Activated CD8-positive, alpha-beta T cell treated with anti-CD3 and anti-CD28 coated beads for 36 hours (primary cell): ENCODE measurements around the gene TIGD3. TPM values are rescaled to one million over a fixed set of nuclear protein-coding genes. Genes with fewer than 3 reads are reported as not detected.

Experiments
- ATAC-seq: fragments of 200-7000 bp; cut with Tn5 transposase; one replicate; pipeline ENCODE4 v1.10.0; 2021; ENCODE audit warnings: mild to moderate bottlenecking, moderate library complexity
- CTCF ChIA-PET: fragments of 350-600 bp; sonication (Branson Sonifier 250); formaldehyde crosslinking; loops from one replicate; lab custom pipeline; 2021; ENCODE audit warnings: antibody characterized with exemption; lab: Charles Lee
- POLR2A ChIA-PET: fragments of 350-600 bp; sonication (Branson Sonifier 250); formaldehyde crosslinking; loops from one replicate; lab custom pipeline; 2021; ENCODE audit warnings: antibody characterized with exemption; lab: Charles Lee
- DNase-seq: peaks from one replicate; pipeline ENCODE4 v3.0.0-alpha.2; 2020
- H3K27ac Mint-ChIP-seq: one replicate; pipeline ENCODE4 v1.8.0; 2021; ENCODE audit warnings: mild to moderate bottlenecking, mixed read lengths
- H3K27me3 Mint-ChIP-seq: one replicate; pipeline ENCODE4 v1.8.0; 2021; ENCODE audit warnings: mixed read lengths
- H3K36me3 Mint-ChIP-seq: one replicate; pipeline ENCODE4 v1.8.0; 2021; ENCODE audit warnings: low read depth, mixed read lengths
- H3K4me1 Mint-ChIP-seq: one replicate; pipeline ENCODE4 v1.8.0; 2021; ENCODE audit warnings: low read depth, mixed read lengths
- H3K4me3 Mint-ChIP-seq: one replicate; pipeline ENCODE4 v1.8.0; 2021; ENCODE audit warnings: mild to moderate bottlenecking, moderate library complexity, mixed read lengths
- H3K9me3 Mint-ChIP-seq: one replicate; pipeline ENCODE4 v1.8.0; 2021; ENCODE audit warnings: mixed read lengths
- CTCF ChIP-seq: fragments of 200-600 bp; IDR thresholded peaks from one replicate; pipeline ENCODE4 v1.8.0; 2022; ENCODE audit warnings: antibody characterized with exemption, mild to moderate bottlenecking
- intact Hi-C: fragments of 100-400 bp; cut with micrococcal nuclease; formaldehyde crosslinking; loops from one replicate; pipeline ENCODE4 v1.10.0; 2022
- total RNA-seq, 2 experiments: library from RNA; stranded (reverse); gene quantifications; one replicate each; pipeline ENCODE4 v1.2.3, GENCODE V29; 2021

TIGD3 gene
- total RNA-seq, 2 experiments from 2014 or later: 0.65 to 1.4 TPM

- no peak overlapping the region for H3K4me3 Mint-ChIP-seq
- ChIA-PET CTCF (interaction anchor here (0.8 to 3.3 kb wide), 2 partner anchors 23 to 148 kb away, joined by 3 to 10 read pairs; no protein-coding TSS in a partner anchor), POLR2A (interaction anchor here (1.1 to 18.5 kb wide), 4 partner anchors 11 to 111 kb away, joined by 3 to 339 read pairs (median 171); partner anchors contain the start of genes MALAT1, NEAT1 and SLC25A45)
- peaks cover 22% of the 10 kb centered on the region for H3K36me3 Mint-ChIP-seq
- no peak overlapping the region for H3K27ac Mint-ChIP-seq
- intact Hi-C loops: no loop called here
- peaks cover 41% of the 10 kb centered on the region for H3K4me1 Mint-ChIP-seq
- no peak for TF ChIP-seq CTCF
- ATAC-seq (no peak), DNase-seq (no peak)
- no peaks in the 10 kb centered on the region for H3K27me3 Mint-ChIP-seq
- H3K9me3 Mint-ChIP-seq: no peaks in the 10 kb centered on the region
Measured at GRCh38 chr11:65392186-65392829, 37.8 kb downstream of the TIGD3 start.

GRCh38 chr11:65392899-65393298 is 38.3 kb downstream of the TIGD3 start:
- CTCF ChIA-PET: interaction anchor here (0.8 to 3.3 kb wide), 2 partner anchors 23 to 148 kb away, joined by 3 to 10 read pairs; no protein-coding TSS in a partner anchor
- H3K4me1 Mint-ChIP-seq: peaks cover 36% of the 10 kb centered on the region

GRCh38 chr11:65393513-65394079 is 39.0 kb downstream of the TIGD3 start:
- Mint-ChIP-seq H3K9me3 (no peaks in the 10 kb centered on the region), H3K4me1 (peaks cover 29% of the 10 kb centered on the region), H3K4me3 (no peak overlapping the region), H3K27ac (no peak overlapping the region), H3K27me3 (no peaks in the 10 kb centered on the region), H3K36me3 (peaks cover 24% of the 10 kb centered on the region)
- ChIA-PET POLR2A (interaction anchor here (1.1 to 18.5 kb wide), 3 partner anchors 23 to 110 kb away, joined by 3 to 339 read pairs (median 333); partner anchors contain the start of genes MALAT1 and NEAT1), CTCF (interaction anchor here (3.3 kb wide), 1 partner anchor 22 kb away, joined by 10 read pairs; no protein-coding TSS in a partner anchor)
- ATAC-seq (no peak), DNase-seq (no peak)
- no peak for TF ChIP-seq CTCF
- intact Hi-C loops: no loop called here

More at GRCh38 chr11:65392899-65393298, 38.3 kb downstream of the TIGD3 start:
- intact Hi-C loops: no loop called here
- H3K9me3 Mint-ChIP-seq: no peaks in the 10 kb centered on the region
- POLR2A ChIA-PET: interaction anchor here (1.1 to 18.5 kb wide), 3 partner anchors 22 to 110 kb away, joined by 3 to 339 read pairs (median 333); partner anchors contain the start of genes MALAT1 and NEAT1
- DNase-seq: no peak
- H3K27ac Mint-ChIP-seq: no peak overlapping the region
- no peaks in the 10 kb centered on the region for H3K27me3 Mint-ChIP-seq
- no peak overlapping the region for H3K4me3 Mint-ChIP-seq
- ATAC-seq: no peak
- TF ChIP-seq CTCF: no peak
- peaks cover 24% of the 10 kb centered on the region for H3K36me3 Mint-ChIP-seq

GRCh38 chr11:65394125-65394536 is 39.6 kb downstream of the TIGD3 start:
- TF ChIP-seq CTCF: no peak
- no peaks in the 10 kb centered on the region for H3K9me3 Mint-ChIP-seq
- intact Hi-C loops: no loop called here
- no peak overlapping the region for H3K27ac Mint-ChIP-seq
- no peak overlapping the region for H3K4me3 Mint-ChIP-seq
- POLR2A ChIA-PET: interaction anchor here (17.6 to 18.5 kb wide), 2 partner anchors 27 to 109 kb away, joined by 333 to 339 read pairs; partner anchors contain the start of genes MALAT1 and NEAT1
- ATAC-seq: no peak
- peaks cover 23% of the 10 kb centered on the region for H3K4me1 Mint-ChIP-seq
- peaks cover 21% of the 10 kb centered on the region for H3K36me3 Mint-ChIP-seq
- H3K27me3 Mint-ChIP-seq: no peaks in the 10 kb centered on the region
- no peak for DNase-seq
- CTCF ChIA-PET: no interaction called here
